RWPE1 (cell line): ENCODE results near the gene ADAMTS9.

Source experiments
- CTCF ChIA-PET: fragments of 350-600 bp; sonication (Branson Sonifier 250); formaldehyde crosslinking; extraction: SDS; loops from one replicate; lab custom pipeline; 2021; lab: Yijun Ruan, JAX
- POLR2A ChIA-PET: fragments of 400-600 bp; formaldehyde crosslinking; extraction: SDS; loops from one replicate; lab custom pipeline; 2020; ENCODE audit warnings: antibody characterized with exemption; ENCODE audit not compliant: low non-redundant PET; lab: Yijun Ruan, JAX
- DNase-seq: peaks from one replicate; pipeline ENCODE4 v3.0.0; 2012; ENCODE audit warnings: low spot score
- H3K27ac ChIP-seq: fragments of 450-650 bp; 2 replicates; pipeline ENCODE4 v1.5.1; 2017
- TF ChIP-seq, protein P1 (sequence below): fragments of 450-650 bp; conservative IDR thresholded peaks from 2 replicates; pipeline ENCODE4 v1.5.1; 2017; ENCODE audit warnings: low read depth, mild to moderate bottlenecking

ADAMTS9 gene

DNA sequence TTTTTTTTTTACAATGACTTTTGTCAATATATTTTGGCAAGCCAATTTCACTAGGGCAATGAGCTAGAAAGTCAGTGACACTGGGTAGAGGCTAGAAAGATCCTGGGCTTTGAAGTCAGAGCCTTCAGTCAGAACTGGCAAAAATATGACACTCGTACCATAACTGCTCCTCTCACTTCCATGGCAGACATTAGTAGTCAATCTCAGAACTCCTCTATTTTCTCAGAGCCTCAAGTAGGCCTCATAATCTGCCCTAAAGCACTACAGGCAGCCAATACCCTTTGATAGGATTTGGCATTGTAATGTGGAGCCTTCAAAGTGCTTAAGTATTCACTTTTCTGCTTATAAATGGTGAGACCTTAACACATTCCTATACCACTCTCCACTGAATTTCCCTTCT is 67.8 kb downstream of the ADAMTS9 start:
- DNase-seq, result no peak
- ChIA-PET POLR2A (no interaction called here), CTCF (no interaction called here)
- H3K27ac ChIP-seq, result no peak overlapping the region
- TF ChIP-seq, protein P1, sequence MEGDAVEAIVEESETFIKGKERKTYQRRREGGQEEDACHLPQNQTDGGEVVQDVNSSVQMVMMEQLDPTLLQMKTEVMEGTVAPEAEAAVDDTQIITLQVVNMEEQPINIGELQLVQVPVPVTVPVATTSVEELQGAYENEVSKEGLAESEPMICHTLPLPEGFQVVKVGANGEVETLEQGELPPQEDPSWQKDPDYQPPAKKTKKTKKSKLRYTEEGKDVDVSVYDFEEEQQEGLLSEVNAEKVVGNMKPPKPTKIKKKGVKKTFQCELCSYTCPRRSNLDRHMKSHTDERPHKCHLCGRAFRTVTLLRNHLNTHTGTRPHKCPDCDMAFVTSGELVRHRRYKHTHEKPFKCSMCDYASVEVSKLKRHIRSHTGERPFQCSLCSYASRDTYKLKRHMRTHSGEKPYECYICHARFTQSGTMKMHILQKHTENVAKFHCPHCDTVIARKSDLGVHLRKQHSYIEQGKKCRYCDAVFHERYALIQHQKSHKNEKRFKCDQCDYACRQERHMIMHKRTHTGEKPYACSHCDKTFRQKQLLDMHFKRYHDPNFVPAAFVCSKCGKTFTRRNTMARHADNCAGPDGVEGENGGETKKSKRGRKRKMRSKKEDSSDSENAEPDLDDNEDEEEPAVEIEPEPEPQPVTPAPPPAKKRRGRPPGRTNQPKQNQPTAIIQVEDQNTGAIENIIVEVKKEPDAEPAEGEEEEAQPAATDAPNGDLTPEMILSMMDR, result no peak

DNA sequence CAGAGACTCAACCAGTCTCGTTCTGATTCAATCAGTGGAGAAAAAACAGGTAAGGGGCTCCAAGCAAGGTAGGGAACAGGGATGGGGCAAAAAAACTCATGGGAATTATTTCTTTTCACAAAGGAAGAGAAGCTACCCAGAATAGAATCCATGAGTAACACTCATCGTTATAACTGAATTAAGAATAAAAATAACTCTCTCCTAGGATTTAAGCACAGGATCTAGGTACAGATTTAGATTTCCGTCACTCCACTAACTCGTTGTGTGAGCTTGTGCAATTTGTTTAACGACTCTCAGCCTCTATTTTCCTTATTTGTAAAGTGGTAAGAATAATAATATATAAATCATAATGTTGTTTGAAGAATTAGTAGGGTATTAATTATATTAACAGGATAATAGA is 68.6 kb downstream of the ADAMTS9 start:
- ChIA-PET POLR2A (no interaction called here), CTCF (no interaction called here)
- DNase-seq, result no peak
- no peak overlapping the region for H3K27ac ChIP-seq
- TF ChIP-seq, protein P1, result no peak

DNA sequence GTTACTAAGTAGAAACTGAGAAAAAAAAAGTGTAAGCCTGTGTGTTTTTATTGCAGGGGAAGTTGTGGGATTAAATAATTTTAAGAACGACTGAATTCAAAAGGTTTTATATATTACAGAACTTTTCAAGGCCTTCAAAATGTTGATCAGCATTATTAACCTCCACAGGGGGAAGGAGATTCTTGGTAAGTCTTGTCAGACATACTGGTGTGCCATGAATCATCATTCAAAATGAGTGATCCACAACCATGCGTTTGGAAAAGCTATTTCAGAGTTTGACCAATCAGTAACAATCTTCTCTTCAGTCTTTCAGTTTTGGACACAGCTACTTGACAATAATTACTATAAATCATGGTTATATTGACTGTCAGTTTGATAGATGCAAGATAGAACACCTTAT is 70.2 kb downstream of the ADAMTS9 start:
- DNase-seq, result no peak
- POLR2A ChIA-PET, result no interaction called here
- CTCF ChIA-PET, result interaction anchor here (0.6 kb wide), 1 partner anchor 1328 kb away, joined by 6 read pairs; no protein-coding TSS in a partner anchor
- TF ChIP-seq, protein P1, result no peak
- H3K27ac ChIP-seq, result no peak overlapping the region

DNA sequence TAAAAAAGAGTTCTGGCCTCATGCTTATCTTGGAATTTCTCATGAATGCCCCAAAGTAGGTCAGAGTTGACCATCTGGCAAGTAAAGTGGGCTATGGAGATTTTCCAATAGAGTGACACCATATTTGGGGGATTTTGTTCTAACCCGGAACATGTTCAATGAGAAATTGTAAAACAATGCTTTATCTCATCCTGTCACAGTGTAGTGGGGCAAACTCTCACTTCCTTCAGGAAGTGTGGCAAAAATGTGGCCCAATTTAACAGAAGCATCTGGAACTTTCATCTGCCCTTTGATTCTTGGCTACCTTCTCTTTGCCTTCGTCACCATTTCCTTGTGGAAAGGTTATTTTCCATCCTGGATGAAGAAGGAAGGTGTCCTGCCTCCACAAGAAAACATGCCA is 70.8 kb downstream of the ADAMTS9 start:
- ChIA-PET POLR2A (no interaction called here), CTCF (no interaction called here)
- DNase-seq, result no peak

DNA sequence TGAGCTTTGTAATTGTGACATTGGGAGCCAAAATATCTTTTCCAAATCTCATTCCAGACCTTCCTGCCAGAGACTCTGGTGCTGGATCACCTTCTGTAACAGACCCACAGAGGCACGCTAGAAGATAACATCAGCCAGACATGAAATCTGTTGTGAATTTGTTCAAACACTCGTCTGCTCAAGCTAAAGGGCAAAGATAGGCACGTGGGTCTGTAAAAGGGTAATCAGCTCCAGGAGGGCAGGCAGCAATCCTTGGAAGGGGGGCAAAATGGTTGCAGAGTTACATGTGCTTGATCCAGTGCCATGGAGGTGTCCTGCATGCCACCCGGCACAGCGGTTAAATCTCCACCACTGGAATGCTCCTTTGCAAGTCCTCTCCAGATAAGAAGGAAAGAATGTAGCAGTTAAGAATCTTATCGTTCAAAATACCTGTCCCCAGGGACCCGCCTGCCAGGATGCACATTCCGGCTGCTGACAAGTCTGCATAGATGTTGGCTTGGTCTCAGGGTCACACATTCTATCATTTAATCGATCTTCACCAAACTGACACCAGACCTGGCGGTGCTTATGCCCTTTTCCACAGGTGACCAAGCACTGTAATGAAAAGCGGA is 74.8 kb downstream of the ADAMTS9 start:
- POLR2A ChIA-PET, result no interaction called here
- CTCF ChIA-PET, result no interaction called here
- no peak for DNase-seq

More for the DNA sequence above, 70.8 kb downstream of the ADAMTS9 start:
- TF ChIP-seq, protein P1, result no peak
- no peak overlapping the region for H3K27ac ChIP-seq

DNA sequence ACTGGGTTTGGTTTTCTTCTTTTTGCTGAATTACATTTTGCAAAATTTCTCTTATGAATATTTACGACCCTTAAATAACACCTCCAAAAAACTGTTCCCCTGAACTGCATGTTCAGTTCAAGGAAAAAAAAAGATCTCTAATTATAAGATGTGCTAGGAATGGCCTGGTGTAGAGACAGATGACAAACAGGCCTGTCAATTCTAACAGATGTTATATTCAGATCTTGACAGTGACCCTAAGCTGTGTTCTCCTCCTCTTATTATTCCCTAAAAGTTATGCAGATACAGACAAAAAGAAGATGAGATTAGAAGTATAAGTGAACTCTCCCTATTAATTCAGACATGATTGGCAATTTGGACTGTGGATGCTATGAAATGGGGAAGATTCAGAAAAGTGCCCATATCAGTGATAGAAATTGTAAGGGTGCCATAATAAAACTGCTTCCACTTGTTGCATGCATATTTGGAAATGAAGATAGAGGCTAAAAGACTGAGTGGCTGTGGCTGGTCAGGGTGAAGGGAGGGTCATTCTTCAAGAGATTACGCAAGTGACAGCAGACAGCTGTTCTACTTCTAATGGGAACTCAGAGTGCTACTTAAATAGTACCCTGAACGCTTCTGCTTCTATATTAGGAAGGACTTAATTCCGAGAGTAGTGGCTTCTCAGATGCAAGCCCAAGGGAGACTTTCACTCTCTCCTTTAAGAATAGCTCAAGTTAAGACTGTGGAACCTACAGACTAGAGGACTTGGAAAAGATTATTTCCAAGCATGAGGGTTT is 75.5 kb downstream of the ADAMTS9 start:
- H3K27ac ChIP-seq, result no peak overlapping the region
- TF ChIP-seq, protein P1, result no peak
- ChIA-PET CTCF (no interaction called here), POLR2A (no interaction called here)
- no peak for DNase-seq

More for the DNA sequence above, 74.8 kb downstream of the ADAMTS9 start:
- TF ChIP-seq, protein P1, result no peak
- no peak overlapping the region for H3K27ac ChIP-seq
